ENCODE results near the gene AFF4.

DNA sequence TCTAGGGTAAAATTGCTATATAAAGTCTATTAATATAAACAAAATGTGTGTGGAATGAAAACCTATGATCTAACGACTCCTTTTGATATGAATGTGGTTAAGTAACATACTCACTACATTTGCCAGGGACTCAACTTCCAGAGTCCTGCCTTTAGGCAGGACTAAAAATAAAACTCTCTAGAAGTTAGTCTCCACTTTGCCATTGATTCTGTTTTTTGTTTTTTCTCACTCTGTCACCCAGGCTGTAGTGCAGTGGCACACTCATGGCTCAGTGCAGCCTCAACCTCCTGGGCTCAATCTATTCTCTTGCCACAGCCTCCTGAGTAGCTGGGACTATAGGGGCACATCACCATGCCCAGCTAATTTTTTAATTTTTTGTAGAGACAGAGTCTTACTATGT is 32.9 kb upstream of the AFF4 start:
- TF ChIP-seq, protein P1, sequence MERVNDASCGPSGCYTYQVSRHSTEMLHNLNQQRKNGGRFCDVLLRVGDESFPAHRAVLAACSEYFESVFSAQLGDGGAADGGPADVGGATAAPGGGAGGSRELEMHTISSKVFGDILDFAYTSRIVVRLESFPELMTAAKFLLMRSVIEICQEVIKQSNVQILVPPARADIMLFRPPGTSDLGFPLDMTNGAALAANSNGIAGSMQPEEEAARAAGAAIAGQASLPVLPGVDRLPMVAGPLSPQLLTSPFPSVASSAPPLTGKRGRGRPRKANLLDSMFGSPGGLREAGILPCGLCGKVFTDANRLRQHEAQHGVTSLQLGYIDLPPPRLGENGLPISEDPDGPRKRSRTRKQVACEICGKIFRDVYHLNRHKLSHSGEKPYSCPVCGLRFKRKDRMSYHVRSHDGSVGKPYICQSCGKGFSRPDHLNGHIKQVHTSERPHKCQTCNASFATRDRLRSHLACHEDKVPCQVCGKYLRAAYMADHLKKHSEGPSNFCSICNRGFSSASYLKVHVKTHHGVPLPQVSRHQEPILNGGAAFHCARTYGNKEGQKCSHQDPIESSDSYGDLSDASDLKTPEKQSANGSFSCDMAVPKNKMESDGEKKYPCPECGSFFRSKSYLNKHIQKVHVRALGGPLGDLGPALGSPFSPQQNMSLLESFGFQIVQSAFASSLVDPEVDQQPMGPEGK (CRISPR knock-in tag; IDR thresholded peaks at IDR 0.05; ENCODE audit: borderline replicate concordance) = no peak
- TF ChIP-seq, protein P2, sequence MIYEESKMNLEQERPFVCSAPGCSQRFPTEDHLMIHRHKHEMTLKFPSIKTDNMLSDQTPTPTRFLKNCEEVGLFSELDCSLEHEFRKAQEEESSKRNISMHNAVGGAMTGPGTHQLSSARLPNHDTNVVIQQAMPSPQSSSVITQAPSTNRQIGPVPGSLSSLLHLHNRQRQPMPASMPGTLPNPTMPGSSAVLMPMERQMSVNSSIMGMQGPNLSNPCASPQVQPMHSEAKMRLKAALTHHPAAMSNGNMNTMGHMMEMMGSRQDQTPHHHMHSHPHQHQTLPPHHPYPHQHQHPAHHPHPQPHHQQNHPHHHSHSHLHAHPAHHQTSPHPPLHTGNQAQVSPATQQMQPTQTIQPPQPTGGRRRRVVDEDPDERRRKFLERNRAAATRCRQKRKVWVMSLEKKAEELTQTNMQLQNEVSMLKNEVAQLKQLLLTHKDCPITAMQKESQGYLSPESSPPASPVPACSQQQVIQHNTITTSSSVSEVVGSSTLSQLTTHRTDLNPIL (CRISPR knock-in tag; IDR thresholded peaks at IDR 0.05; ENCODE audit: low read depth) = no peak
- TF ChIP-seq GLIS3 (CRISPR knock-in tag; IDR thresholded peaks at IDR 0.05) = no peak
- TF ChIP-seq OSR1 (CRISPR knock-in tag; IDR thresholded peaks at IDR 0.05) = no peak
- TF ChIP-seq ZNF8 (CRISPR knock-in tag; IDR thresholded peaks at IDR 0.05) = no peak
- TF ChIP-seq, protein P3, sequence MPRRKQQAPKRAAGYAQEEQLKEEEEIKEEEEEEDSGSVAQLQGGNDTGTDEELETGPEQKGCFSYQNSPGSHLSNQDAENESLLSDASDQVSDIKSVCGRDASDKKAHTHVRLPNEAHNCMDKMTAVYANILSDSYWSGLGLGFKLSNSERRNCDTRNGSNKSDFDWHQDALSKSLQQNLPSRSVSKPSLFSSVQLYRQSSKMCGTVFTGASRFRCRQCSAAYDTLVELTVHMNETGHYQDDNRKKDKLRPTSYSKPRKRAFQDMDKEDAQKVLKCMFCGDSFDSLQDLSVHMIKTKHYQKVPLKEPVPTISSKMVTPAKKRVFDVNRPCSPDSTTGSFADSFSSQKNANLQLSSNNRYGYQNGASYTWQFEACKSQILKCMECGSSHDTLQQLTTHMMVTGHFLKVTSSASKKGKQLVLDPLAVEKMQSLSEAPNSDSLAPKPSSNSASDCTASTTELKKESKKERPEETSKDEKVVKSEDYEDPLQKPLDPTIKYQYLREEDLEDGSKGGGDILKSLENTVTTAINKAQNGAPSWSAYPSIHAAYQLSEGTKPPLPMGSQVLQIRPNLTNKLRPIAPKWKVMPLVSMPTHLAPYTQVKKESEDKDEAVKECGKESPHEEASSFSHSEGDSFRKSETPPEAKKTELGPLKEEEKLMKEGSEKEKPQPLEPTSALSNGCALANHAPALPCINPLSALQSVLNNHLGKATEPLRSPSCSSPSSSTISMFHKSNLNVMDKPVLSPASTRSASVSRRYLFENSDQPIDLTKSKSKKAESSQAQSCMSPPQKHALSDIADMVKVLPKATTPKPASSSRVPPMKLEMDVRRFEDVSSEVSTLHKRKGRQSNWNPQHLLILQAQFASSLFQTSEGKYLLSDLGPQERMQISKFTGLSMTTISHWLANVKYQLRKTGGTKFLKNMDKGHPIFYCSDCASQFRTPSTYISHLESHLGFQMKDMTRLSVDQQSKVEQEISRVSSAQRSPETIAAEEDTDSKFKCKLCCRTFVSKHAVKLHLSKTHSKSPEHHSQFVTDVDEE (CRISPR knock-in tag; IDR thresholded peaks at IDR 0.05) = no peak
- TF ChIP-seq ZFP30 (CRISPR knock-in tag; IDR thresholded peaks at IDR 0.05) = no peak
